GM18868 (cell line): ENCODE measurements around the gene PRKN.
"Not testable (repeated sequence)": the region's sequence is repeated elsewhere in the genome, so short reads cannot be mapped to it uniquely, and the experiment has no call there.

Experiments
- ATAC-seq: cut with Tn5 transposase; IDR thresholded peaks from one replicate; pipeline ENCODE4 v1.9.1; 2021; ENCODE audit warnings: mild to moderate bottlenecking, moderate library complexity; ENCODE audit not compliant: unreplicated experiment

Gene PRKN

GRCh38 chr6:161886545-161886944 lies 841.0 kb downstream of the PRKN start:
- ATAC-seq, result not testable (repeated sequence)

GRCh38 chr6:161884782-161885181 lies 842.8 kb downstream of the PRKN start:
- no peak for ATAC-seq

GRCh38 chr6:161882196-161882765 lies 845.3 kb downstream of the PRKN start:
- no peak for ATAC-seq

GRCh38 chr6:161880056-161880455 lies 847.5 kb downstream of the PRKN start:
- no peak for ATAC-seq

GRCh38 chr6:161876231-161876630 lies 851.3 kb downstream of the PRKN start:
- no peak for ATAC-seq

GRCh38 chr6:161870236-161870901 lies 857.2 kb downstream of the PRKN start:
- no peak for ATAC-seq

- ATAC-seq, result no peak
These were observed 858.1 kb downstream of the PRKN start for GRCh38 chr6:161869491-161869890.

- no peak for ATAC-seq
These were observed 861.0 kb downstream of the PRKN start for GRCh38 chr6:161866570-161866969.

- ATAC-seq, result not testable (repeated sequence)
These were observed 866.5 kb downstream of the PRKN start for GRCh38 chr6:161861061-161861460.

GRCh38 chr6:161853657-161854056 lies 873.9 kb downstream of the PRKN start:
- no peak for ATAC-seq

GRCh38 chr6:161851486-161851885 lies 876.1 kb downstream of the PRKN start:
- ATAC-seq, result not testable (repeated sequence)

- ATAC-seq, result no peak
These were observed 877.0 kb downstream of the PRKN start for GRCh38 chr6:161850562-161850961.

- no peak for ATAC-seq
These were observed 879.9 kb downstream of the PRKN start for GRCh38 chr6:161847628-161848027.

GRCh38 chr6:161844804-161845203 lies 882.8 kb downstream of the PRKN start:
- ATAC-seq, result no peak

GRCh38 chr6:161843066-161843465 lies 884.5 kb downstream of the PRKN start:
- ATAC-seq, result no peak

GRCh38 chr6:161840380-161840779 lies 887.2 kb downstream of the PRKN start:
- no peak for ATAC-seq

- no peak for ATAC-seq
These were observed 889.1 kb downstream of the PRKN start for GRCh38 chr6:161838306-161839035.

- no peak for ATAC-seq
These were observed 889.7 kb downstream of the PRKN start for GRCh38 chr6:161837854-161838253.

- ATAC-seq, result no peak
These were observed 890.2 kb downstream of the PRKN start for GRCh38 chr6:161837449-161837735.

GRCh38 chr6:161836643-161837448 lies 890.7 kb downstream of the PRKN start:
- no peak for ATAC-seq

- ATAC-seq, result no peak
These were observed 891.9 kb downstream of the PRKN start for GRCh38 chr6:161835500-161836215.
